Kidney (tissue), 14 donors: Measurements from ENCODE around the gene SWAP70. TPM values are rescaled to one million over a fixed set of nuclear protein-coding genes. Genes with fewer than 3 reads are reported as not detected.
"Not testable (repeated sequence)": the region's sequence is repeated elsewhere in the genome, so short reads cannot be mapped to it uniquely, and the experiment has no call there.

ENCODE experiments used
- DNase-seq, 5 donors: peaks; one replicate each; pipeline ENCODE4 v3.0.0-alpha.2; 2013 to 2020
- FAIRE-seq: peaks from 2 replicates; lab custom pipeline; 2012; peaks lifted over from hg19 to GRCh38; lab: Jason Lieb, UNC
- H3K27ac ChIP-seq, 2 donors: one replicate each; pipeline ENCODE4 v1.7.0; 2013; ENCODE audit warnings: low read depth in 2 of 2, low read length in 2 of 2, inconsistent platforms in 1 of 2
- H3K27me3 ChIP-seq: one replicate; pipeline ENCODE4 v1.7.1; 2013; ENCODE audit warnings: low read length, inconsistent platforms; ENCODE audit not compliant: control insufficient read depth, insufficient read depth
- H3K36me3 ChIP-seq, 3 donors: one replicate each; pipeline versions ENCODE4 v1.7.0 to v1.7.1; 2013; ENCODE audit warnings: low read length in 3 of 3, control low read depth in 1 of 3, inconsistent platforms in 1 of 3; ENCODE audit not compliant: insufficient read depth in 3 of 3, control insufficient read depth in 2 of 3
- H3K4me1 ChIP-seq, 3 donors: one replicate each; pipeline versions ENCODE4 v1.7.0 to v1.7.1; 2013; ENCODE audit warnings: low read length in 3 of 3, inconsistent platforms in 1 of 3, low read depth in 1 of 3; ENCODE audit not compliant: control insufficient read depth in 2 of 3, insufficient read depth in 2 of 3
- H3K4me3 ChIP-seq, 3 donors: one replicate each; pipeline versions ENCODE4 v1.7.0 to v1.8.1; 2013; ENCODE audit warnings: low read length in 3 of 3, control low read depth in 1 of 3, inconsistent platforms in 1 of 3
- H3K9ac ChIP-seq, 3 donors: one replicate each; pipeline versions ENCODE4 v1.7.0 to v1.7.1; 2013; ENCODE audit warnings: low read length in 3 of 3, control low read depth in 1 of 3, inconsistent platforms in 1 of 3
- H3K9me3 ChIP-seq, 3 donors: one replicate each; pipeline versions ENCODE4 v1.7.0 to v1.7.1; 2013; ENCODE audit warnings: low read length in 3 of 3, control low read depth in 1 of 3, inconsistent platforms in 1 of 3; ENCODE audit not compliant: control insufficient read depth in 2 of 3, insufficient read depth in 1 of 3
- intact Hi-C: fragments of 100-400 bp; cut with DNase I; formaldehyde crosslinking; loops from one replicate; pipeline ENCODE4 v1.11.1; 2022
- polyA plus RNA-seq: library from polyadenylated mRNA; stranded (reverse); fragments of 350-450 nt; fragmentation: Illumina TruSeq; extraction: RNeasy Lipid Tissue Mini Kit (QIAGEN cat#74804); gene quantifications from one replicate; pipeline ENCODE4 v1.2.3, GENCODE V29; 2014; ENCODE audit warnings: low read depth, low replicate concordance; ENCODE audit not compliant: insufficient read depth
- total RNA-seq: library from RNA; stranded (reverse); fragmentation: NEBNext Ultra II Directional; extraction: Animal tissue kit (Norgen Biotek cat#: 25700); gene quantifications from one replicate; pipeline ENCODE4 v1.2.1, GENCODE V29; 2021
- TF ChIP-seq, protein P1 (sequence below): IDR thresholded peaks from 3 replicates; pipeline ENCODE4 v1.5.1; 2012; ENCODE audit warnings: mild to moderate bottlenecking, moderate library complexity, borderline replicate concordance; ENCODE audit not compliant: insufficient read depth; ENCODE audit errors: extremely low read depth
- donor health status: control.
- donor health status: control.
- donor health status: control.
- donor health status: control.
- donor health status: control.
- donor health status: DM: yes; HTN: yes; CAD: no.
- donor health status: Normal renal cell carcinoma (clear cell type).

Gene SWAP70
- total and polyA plus RNA-seq, 2 donors from 2014 or later = 11.1 to 61.0 TPM

DNA sequence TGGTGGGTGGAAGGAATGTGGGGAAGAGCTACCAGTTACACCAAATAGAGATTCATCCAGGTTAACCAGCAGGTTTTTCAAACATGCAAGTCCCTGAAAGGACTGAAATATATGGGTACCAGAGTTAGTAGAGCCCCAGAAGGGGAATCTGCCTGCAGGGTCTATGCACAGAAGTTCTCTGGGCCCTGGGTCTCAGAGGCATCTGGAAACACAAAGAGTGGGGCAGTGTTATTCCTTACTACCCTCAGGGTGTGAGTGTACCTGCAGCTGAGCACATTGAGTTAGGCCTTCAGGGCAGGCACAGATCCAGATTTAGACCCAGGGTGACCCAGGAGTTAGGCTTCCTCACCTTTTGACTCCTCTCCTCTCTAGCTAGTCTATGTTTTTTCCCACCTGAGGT, 43.9 kb upstream of the SWAP70 start:
- Histone ChIP-seq H3K36me3 (no peaks in the 10 kb centered on the region), H3K27me3 (no peaks in the 10 kb centered on the region), H3K9me3 (no peaks in the 10 kb centered on the region), H3K4me1 (no peaks in the 10 kb centered on the region), H3K4me3 (no peak overlapping the region), H3K27ac (no peak overlapping the region), H3K9ac (no peak overlapping the region)
- intact Hi-C loops = loop anchor here (10.0 kb wide), 1 partner anchor 125 kb away; no protein-coding TSS in a partner anchor
- no peak for FAIRE-seq
- no peak for DNase-seq
- TF ChIP-seq, protein P1, sequence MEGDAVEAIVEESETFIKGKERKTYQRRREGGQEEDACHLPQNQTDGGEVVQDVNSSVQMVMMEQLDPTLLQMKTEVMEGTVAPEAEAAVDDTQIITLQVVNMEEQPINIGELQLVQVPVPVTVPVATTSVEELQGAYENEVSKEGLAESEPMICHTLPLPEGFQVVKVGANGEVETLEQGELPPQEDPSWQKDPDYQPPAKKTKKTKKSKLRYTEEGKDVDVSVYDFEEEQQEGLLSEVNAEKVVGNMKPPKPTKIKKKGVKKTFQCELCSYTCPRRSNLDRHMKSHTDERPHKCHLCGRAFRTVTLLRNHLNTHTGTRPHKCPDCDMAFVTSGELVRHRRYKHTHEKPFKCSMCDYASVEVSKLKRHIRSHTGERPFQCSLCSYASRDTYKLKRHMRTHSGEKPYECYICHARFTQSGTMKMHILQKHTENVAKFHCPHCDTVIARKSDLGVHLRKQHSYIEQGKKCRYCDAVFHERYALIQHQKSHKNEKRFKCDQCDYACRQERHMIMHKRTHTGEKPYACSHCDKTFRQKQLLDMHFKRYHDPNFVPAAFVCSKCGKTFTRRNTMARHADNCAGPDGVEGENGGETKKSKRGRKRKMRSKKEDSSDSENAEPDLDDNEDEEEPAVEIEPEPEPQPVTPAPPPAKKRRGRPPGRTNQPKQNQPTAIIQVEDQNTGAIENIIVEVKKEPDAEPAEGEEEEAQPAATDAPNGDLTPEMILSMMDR = no peak

DNA sequence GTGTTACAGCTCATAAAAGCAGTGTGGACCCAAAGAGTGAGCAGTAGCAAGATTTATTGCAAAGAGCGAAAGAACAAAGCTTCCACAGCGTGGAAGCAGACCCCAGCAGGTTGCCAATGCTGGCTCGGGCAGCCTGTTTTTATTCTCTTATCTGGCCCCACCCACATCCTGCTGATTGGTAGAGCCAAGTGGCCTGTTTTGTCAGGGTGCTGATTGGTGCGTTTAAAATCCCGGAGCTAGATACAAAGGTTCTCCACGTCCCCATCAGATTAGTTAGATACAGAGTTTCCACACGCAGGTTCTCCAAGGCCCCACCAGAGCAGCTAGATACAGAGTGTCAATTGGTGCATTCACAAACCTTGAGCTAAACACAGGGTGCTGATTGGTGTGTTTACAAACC, 41.5 kb upstream of the SWAP70 start:
- H3K27me3 ChIP-seq, H3K4me1 ChIP-seq, H3K9ac ChIP-seq, intact Hi-C loops, FAIRE-seq, H3K4me3 ChIP-seq, DNase-seq, H3K9me3 ChIP-seq, H3K27ac ChIP-seq, H3K36me3 ChIP-seq: not testable (repeated sequence)

DNA sequence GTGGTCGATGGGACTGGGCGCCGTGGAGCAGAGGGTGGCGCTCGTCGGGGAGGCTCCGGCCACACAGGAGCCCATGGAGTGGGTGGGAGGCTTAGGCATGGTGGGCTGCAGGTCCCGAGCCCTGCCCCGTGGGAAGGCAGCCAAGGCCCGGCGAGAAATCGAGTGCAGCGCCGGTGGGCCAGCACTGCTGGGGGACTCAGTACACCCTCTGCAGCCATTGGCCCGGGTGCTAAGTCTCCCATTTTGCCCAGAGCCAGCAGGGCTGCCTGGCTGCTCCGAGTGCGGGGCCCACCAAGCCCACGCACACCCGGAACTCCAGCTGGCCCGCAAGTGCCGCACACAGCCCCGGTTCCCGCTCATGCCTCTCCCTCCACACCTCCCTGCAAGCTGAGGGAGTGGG, 40.8 kb upstream of the SWAP70 start:
- FAIRE-seq, H3K27ac ChIP-seq, H3K9me3 ChIP-seq, H3K9ac ChIP-seq, H3K4me3 ChIP-seq, intact Hi-C loops, H3K4me1 ChIP-seq, DNase-seq, H3K36me3 ChIP-seq, H3K27me3 ChIP-seq: not testable (repeated sequence)

DNA sequence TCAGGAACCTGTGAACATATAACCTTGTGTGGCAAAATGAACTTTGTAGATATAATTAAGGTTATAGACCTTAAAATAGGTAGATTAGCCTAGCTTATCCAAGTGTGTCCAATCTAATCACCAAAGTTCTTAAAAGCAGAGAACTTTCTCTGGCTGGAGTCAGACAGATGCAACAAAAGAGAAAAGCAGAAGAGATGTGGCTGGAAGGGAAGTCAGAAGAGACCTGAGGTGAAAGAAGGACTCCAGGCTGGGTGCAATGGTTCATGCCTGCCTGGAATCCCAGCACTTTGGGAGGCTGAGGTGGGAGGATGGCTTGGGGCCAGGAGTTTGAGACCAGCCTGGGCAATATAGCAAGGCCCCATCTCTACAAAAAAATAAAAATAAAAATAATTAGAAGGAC, 39.4 kb upstream of the SWAP70 start:
- Histone ChIP-seq H3K4me3 (no peak overlapping the region), H3K27me3 (no peaks in the 10 kb centered on the region), H3K9me3 (no peaks in the 10 kb centered on the region), H3K9ac (no peak overlapping the region), H3K36me3 (no peaks in the 10 kb centered on the region), H3K4me1 (peaks cover 0 to 2% (median 0%) of the 10 kb centered on the region in 3 donors), H3K27ac (no peak overlapping the region)
- intact Hi-C loops = no loop called here
- FAIRE-seq (no peak), DNase-seq (no peak)
- TF ChIP-seq, protein P1 = no peak

DNA sequence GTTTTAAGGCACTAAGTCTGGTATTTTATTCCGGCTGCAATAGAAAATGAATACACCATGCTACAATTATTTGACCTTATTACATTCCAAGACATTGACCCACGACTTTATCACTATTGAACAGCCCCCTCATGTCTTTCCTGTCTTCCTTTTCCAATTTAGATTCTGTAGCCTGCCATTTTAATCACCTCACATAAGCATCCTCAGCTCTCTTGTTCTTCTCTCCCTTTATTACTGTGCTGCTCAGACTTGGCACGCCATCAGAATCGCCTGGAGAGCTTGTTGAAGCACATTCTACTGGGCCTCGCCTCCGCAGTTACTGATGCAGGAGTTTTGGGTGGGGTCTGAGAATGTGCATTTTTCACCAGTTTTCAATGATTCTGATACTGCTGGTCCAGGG, 38.7 kb upstream of the SWAP70 start:
- DNase-seq (no peak), FAIRE-seq (no peak)
- Histone ChIP-seq H3K27ac (no peak overlapping the region), H3K9ac (no peak overlapping the region), H3K9me3 (no peaks in the 10 kb centered on the region), H3K36me3 (no peaks in the 10 kb centered on the region), H3K27me3 (no peaks in the 10 kb centered on the region), H3K4me3 (no peak overlapping the region), H3K4me1 (peaks cover 0 to 2% (median 0%) of the 10 kb centered on the region in 3 donors)
- intact Hi-C loops = no loop called here
- TF ChIP-seq, protein P1 = no peak
